Tibial artery (tissue), 4 donors: ENCODE measurements around the gene VPS11.

Experiments
- DNase-seq, 2 donors: peaks; one replicate each; pipeline ENCODE4 v3.0.0-alpha.2; 2019
- H3K27ac ChIP-seq, 2 donors: fragments of 200-600 bp; sonication (generic) in 1 of 2; 1 replicate in 1 of 2; 2 replicates in 1 of 2; pipeline ENCODE4 v1.5.1; 2018 to 2019; ENCODE audit warnings: mild to moderate bottlenecking in 1 of 2
- H3K27me3 ChIP-seq, 2 donors: fragments of 200-600 bp; sonication (generic) in 1 of 2; one replicate each; pipeline versions ENCODE4 v1.5.1 to v1.6.0; 2016 to 2019
- H3K36me3 ChIP-seq, 3 donors: fragments of 200-600 bp; sonication (generic) in 2 of 3; one replicate each; pipeline ENCODE4 v1.5.1; 2016 to 2019; ENCODE audit warnings: mild to moderate bottlenecking in 2 of 3
- H3K4me1 ChIP-seq, 4 donors: fragments of 200-600 bp; sonication (generic) in 2 of 4; 1 replicate in 3 of 4; 2 replicates in 1 of 4; pipeline ENCODE4 v1.5.1; 2016 to 2019
- H3K4me3 ChIP-seq, 2 donors: fragments of 200-600 bp; sonication (generic) in 1 of 2; 1 replicate in 1 of 2; 2 replicates in 1 of 2; pipeline ENCODE4 v1.5.1; 2018 to 2019; ENCODE audit warnings: mild to moderate bottlenecking in 2 of 2
- H3K9me3 ChIP-seq, 3 donors: fragments of 200-600 bp; sonication (generic) in 1 of 3; one replicate each; pipeline ENCODE4 v1.5.1; 2016 to 2019
- CTCF ChIP-seq, 2 experiments: fragments of 200-600 bp in 1 of 2; fragments of 450-650 bp in 1 of 2; IDR thresholded peaks; one replicate each; pipeline ENCODE4 v1.5.1; 2017 to 2019; ENCODE audit warnings: antibody characterized with exemption in 2 of 2, mild to moderate bottlenecking in 1 of 2, moderate library complexity in 1 of 2
- intact Hi-C: fragments of 100-400 bp; cut with DNase I; formaldehyde crosslinking; loops from one replicate; pipeline ENCODE4 v1.15.0; 2023; ENCODE audit warnings: low total_unique reads

The VPS11 gene

GRCh38 chr11:119095066-119095880, 27.7 kb downstream of the VPS11 start:
- Histone ChIP-seq H3K36me3 (peaks cover 6 to 37% (median 22%) of the 10 kb centered on the region in 3 donors), H3K27ac (peak overlapping the region; percentile 94 to 98), H3K9me3 (no peaks in the 10 kb centered on the region), H3K4me3 (peak overlapping the region; percentile 77 to 88), H3K4me1 (peaks cover 2 to 29% (median 21%) of the 10 kb centered on the region in 4 donors), H3K27me3 (no peaks in the 10 kb centered on the region)
- intact Hi-C loops, result no loop called here
- no peak for TF ChIP-seq CTCF (IDR thresholded peaks at IDR 0.05)
- peak; percentile 99 to 100 for DNase-seq

GRCh38 chr11:119099711-119100110, 32.1 kb downstream of the VPS11 start:
- intact Hi-C loops, result loop anchor here (10.0 kb wide), 1 partner anchor 225 kb away; no protein-coding TSS in a partner anchor
- TF ChIP-seq CTCF (IDR thresholded peaks at IDR 0.05), result no peak
- H3K4me3 ChIP-seq, result no peak overlapping the region
- H3K27me3 ChIP-seq, result no peaks in the 10 kb centered on the region
- peaks cover 6 to 24% (median 22%) of the 10 kb centered on the region in 3 donors for H3K36me3 ChIP-seq
- DNase-seq, result no peak
- H3K9me3 ChIP-seq, result no peaks in the 10 kb centered on the region
- peaks cover 9 to 33% (median 23%) of the 10 kb centered on the region in 4 donors for H3K4me1 ChIP-seq
- H3K27ac ChIP-seq, result no peak overlapping the region

- peak overlapping the region in 1 of 2 donors; percentile 93 for H3K27ac ChIP-seq
- peak overlapping the region; percentile 63 to 93 for H3K4me3 ChIP-seq
- peaks cover 6 to 24% (median 22%) of the 10 kb centered on the region in 3 donors for H3K36me3 ChIP-seq
- no peaks in the 10 kb centered on the region for H3K27me3 ChIP-seq
- no peaks in the 10 kb centered on the region for H3K9me3 ChIP-seq
- DNase-seq, result no peak
- H3K4me1 ChIP-seq, result peaks cover 9 to 33% (median 23%) of the 10 kb centered on the region in 4 donors
- no peak for TF ChIP-seq CTCF (IDR thresholded peaks at IDR 0.05)
- intact Hi-C loops, result loop anchor here (10.0 kb wide), 1 partner anchor 224 kb away; no protein-coding TSS in a partner anchor
Measured at GRCh38 chr11:119100246-119100970, 32.8 kb downstream of the VPS11 start.

- no peak for DNase-seq
- intact Hi-C loops, result loop anchor here (10.0 kb wide), 1 partner anchor 224 kb away; no protein-coding TSS in a partner anchor
- peaks cover 9 to 30% (median 20%) of the 10 kb centered on the region in 4 donors for H3K4me1 ChIP-seq
Measured at GRCh38 chr11:119100994-119101758, 33.6 kb downstream of the VPS11 start.

More at GRCh38 chr11:119100994-119101758, 33.6 kb downstream of the VPS11 start:
- H3K4me3 ChIP-seq, result peak overlapping the region; percentile 63 to 93
- peaks cover 6 to 23% (median 21%) of the 10 kb centered on the region in 3 donors for H3K36me3 ChIP-seq
- H3K9me3 ChIP-seq, result no peaks in the 10 kb centered on the region
- peak overlapping the region; percentile 83 to 93 for H3K27ac ChIP-seq
- no peaks in the 10 kb centered on the region for H3K27me3 ChIP-seq
- TF ChIP-seq CTCF (IDR thresholded peaks at IDR 0.05), result no peak
